WTC11 (cell line): ENCODE data around the gene SELENOF.

Experiments
- ATF1 ChIP-seq: sonication (generic); formaldehyde crosslinking; IDR thresholded peaks from 2 replicates; pipeline ENCODE4 v1.8.1; 2023; ENCODE audit warnings: mild to moderate bottlenecking, moderate library complexity, missing genetic modification reagents
- CTCF ChIP-seq: fragments of 200-600 bp; IDR thresholded peaks from 2 replicates; pipeline ENCODE4 v1.8.0; 2022; ENCODE audit warnings: antibody characterized with exemption
- FOXP4 ChIP-seq: sonication (generic); formaldehyde crosslinking; IDR thresholded peaks from 2 replicates; pipeline ENCODE4 v1.8.0; 2022; ENCODE audit warnings: mild to moderate bottlenecking, missing genetic modification reagents
- HMGXB4 ChIP-seq: sonication (generic); formaldehyde crosslinking; IDR thresholded peaks from 2 replicates; pipeline ENCODE4 v1.8.1; 2023; ENCODE audit warnings: mild to moderate bottlenecking, moderate library complexity, missing genetic modification reagents
- NR1H2 ChIP-seq: sonication (generic); formaldehyde crosslinking; IDR thresholded peaks from 2 replicates; pipeline ENCODE4 v1.9.0; 2021; ENCODE audit warnings: mild to moderate bottlenecking, moderate library complexity, missing genetic modification reagents
- NR2C2 ChIP-seq: sonication (generic); formaldehyde crosslinking; IDR thresholded peaks from 2 replicates; pipeline ENCODE4 v1.8.0; 2022; ENCODE audit warnings: mild to moderate bottlenecking, missing genetic modification reagents
- ZNF138 ChIP-seq: sonication (generic); formaldehyde crosslinking; conservative IDR thresholded peaks from 2 replicates; pipeline ENCODE4 v1.8.1; 2022; ENCODE audit warnings: mild to moderate bottlenecking, moderate library complexity, missing genetic modification reagents

GRCh38 chr1:86960548-86960947 lies 46.6 kb upstream of the SELENOF start:
- no peak for TF ChIP-seq CTCF
- no peak for TF ChIP-seq ZNF138 (CRISPR knock-in tag)
- TF ChIP-seq HMGXB4 (CRISPR knock-in tag): no peak
- no peak for TF ChIP-seq NR1H2 (CRISPR knock-in tag)
- TF ChIP-seq FOXP4 (CRISPR knock-in tag): no peak
- TF ChIP-seq NR2C2 (CRISPR knock-in tag): no peak
- no peak for TF ChIP-seq ATF1 (CRISPR knock-in tag)
